WTC11 (cell line): ENCODE results near the gene ZNF112. TPM values are rescaled to one million over a fixed set of nuclear protein-coding genes. Genes with fewer than 3 reads are reported as not detected.

Experiments
- ATAC-seq: fragments of 200-7000 bp; cut with Tn5 transposase; 2 replicates; pipeline ENCODE4 v1.10.0; 2021; ENCODE audit warnings: mild to moderate bottlenecking, moderate library complexity
- CTCF ChIA-PET: fragments of 300-600 bp; sonication (Branson Sonifier 250); formaldehyde crosslinking; loops from one replicate; lab custom pipeline; 2021; ENCODE audit warnings: antibody characterized with exemption; lab: Charles Lee
- POLR2A ChIA-PET: fragments of 350-600 bp; sonication (Branson Sonifier 250); formaldehyde crosslinking; loops from one replicate; lab custom pipeline; 2021; ENCODE audit warnings: antibody characterized with exemption; lab: Charles Lee
- DNase-seq: peaks from one replicate; pipeline ENCODE4 v3.0.0; 2021; ENCODE audit warnings: low spot score
- H3K27ac Mint-ChIP-seq: 2 replicates; pipeline ENCODE4 v1.8.0; 2021; ENCODE audit warnings: mixed read lengths
- H3K27me3 Mint-ChIP-seq: 2 replicates; pipeline ENCODE4 v1.8.0; 2021; ENCODE audit warnings: low read depth, mild to moderate bottlenecking, moderate library complexity, mixed read lengths
- H3K36me3 Mint-ChIP-seq: 2 replicates; pipeline ENCODE4 v1.8.0; 2021; ENCODE audit warnings: mixed read lengths
- H3K4me1 Mint-ChIP-seq: 2 replicates; pipeline ENCODE4 v1.8.0; 2022; ENCODE audit warnings: mixed read lengths
- H3K4me3 Mint-ChIP-seq: 2 replicates; pipeline ENCODE4 v1.8.0; 2021; ENCODE audit warnings: mild to moderate bottlenecking, moderate library complexity, mixed read lengths
- H3K9me3 Mint-ChIP-seq: 2 replicates; pipeline ENCODE4 v1.8.0; 2021; ENCODE audit warnings: mixed read lengths
- AFF4 ChIP-seq: sonication (generic); formaldehyde crosslinking; IDR thresholded peaks from 2 replicates; pipeline ENCODE4 v1.8.1; 2023; ENCODE audit warnings: mild to moderate bottlenecking, missing genetic modification reagents, borderline replicate concordance
- AR ChIP-seq: fragments of 250-450 bp; sonication (Bioruptor Pico); IDR thresholded peaks from 2 replicates; pipeline ENCODE4 v1.9.0; 2021; ENCODE audit warnings: mild to moderate bottlenecking
- CREM ChIP-seq: sonication (generic); formaldehyde crosslinking; IDR thresholded peaks from 2 replicates; pipeline ENCODE4 v1.8.1; 2022; ENCODE audit warnings: mild to moderate bottlenecking, missing genetic modification reagents, moderate library complexity
- GTF2I ChIP-seq: fragments of 250-450 bp; sonication (Bioruptor Pico); conservative IDR thresholded peaks from 2 replicates; pipeline ENCODE4 v1.4.0; 2021; ENCODE audit warnings: mild to moderate bottlenecking
- JAZF1 ChIP-seq: fragments of 250-450 bp; sonication (Bioruptor Pico); IDR thresholded peaks from 2 replicates; pipeline ENCODE4 v1.9.0; 2021; ENCODE audit warnings: moderate library complexity, mild to moderate bottlenecking, inconsistent platforms
- JUN ChIP-seq: sonication (generic); formaldehyde crosslinking; IDR thresholded peaks from 2 replicates; pipeline ENCODE4 v1.8.0; 2023; ENCODE audit warnings: mild to moderate bottlenecking, missing genetic modification reagents
- NR2C2 ChIP-seq: sonication (generic); formaldehyde crosslinking; IDR thresholded peaks from 2 replicates; pipeline ENCODE4 v1.8.0; 2022; ENCODE audit warnings: mild to moderate bottlenecking, missing genetic modification reagents
- SMAD4 ChIP-seq: sonication (generic); formaldehyde crosslinking; IDR thresholded peaks from 2 replicates; pipeline ENCODE4 v1.8.0; 2022; ENCODE audit warnings: mild to moderate bottlenecking, missing genetic modification reagents
- STAT6 ChIP-seq: sonication (generic); formaldehyde crosslinking; conservative IDR thresholded peaks from 2 replicates; pipeline ENCODE4 v1.8.1; 2023; ENCODE audit warnings: mild to moderate bottlenecking, low read depth, missing genetic modification reagents, moderate library complexity
- USF1 ChIP-seq: sonication (generic); formaldehyde crosslinking; IDR thresholded peaks from 2 replicates; pipeline ENCODE4 v1.8.0; 2022; ENCODE audit warnings: mild to moderate bottlenecking, missing genetic modification reagents
- ZNF121 ChIP-seq: sonication (generic); formaldehyde crosslinking; IDR thresholded peaks from 2 replicates; pipeline ENCODE4 v1.8.0; 2023; ENCODE audit warnings: missing genetic modification reagents
- ZNF263 ChIP-seq: sonication (generic); formaldehyde crosslinking; IDR thresholded peaks from 2 replicates; pipeline ENCODE4 v1.8.1; 2022; ENCODE audit warnings: low read depth, mild to moderate bottlenecking, moderate library complexity, missing genetic modification reagents
- ZNF317 ChIP-seq: sonication (generic); formaldehyde crosslinking; IDR thresholded peaks from 2 replicates; pipeline ENCODE4 v1.8.1; 2023; ENCODE audit warnings: low read depth, mild to moderate bottlenecking, moderate library complexity, missing genetic modification reagents, borderline replicate concordance
- ZNF512 ChIP-seq: sonication (generic); formaldehyde crosslinking; IDR thresholded peaks from 2 replicates; pipeline ENCODE4 v1.8.1; 2022; ENCODE audit warnings: missing genetic modification reagents, borderline replicate concordance
- total RNA-seq: library from RNA; stranded (reverse); gene quantifications from 3 replicates; pipeline ENCODE4 v1.2.3, GENCODE V29; 2021

ZNF112 gene
- total RNA-seq, 1 experiment from 2014 or later, result 2.0 TPM

GRCh38 chr19:44374789-44375188, 18.3 kb upstream of the ZNF112 start:
- ChIA-PET CTCF (no interaction called here), POLR2A (no interaction called here)
- Mint-ChIP-seq H3K27me3 (peaks cover 13% of the 10 kb centered on the region), H3K4me1 (no peaks in the 10 kb centered on the region), H3K4me3 (no peak overlapping the region), H3K36me3 (peaks cover 37% of the 10 kb centered on the region), H3K27ac (no peak overlapping the region)
- no peak for ATAC-seq
- no peak for DNase-seq
- TF ChIP-seq ZNF317 (CRISPR knock-in tag), result no peak
- TF ChIP-seq JAZF1 (CRISPR knock-in tag), result no peak
- TF ChIP-seq ZNF121 (CRISPR knock-in tag), result no peak
- no peak for TF ChIP-seq SMAD4 (CRISPR knock-in tag)
- no peak for TF ChIP-seq STAT6 (CRISPR knock-in tag)
- no peak for TF ChIP-seq ZNF263 (CRISPR knock-in tag)
- TF ChIP-seq USF1 (CRISPR knock-in tag), result no peak
- no peak for TF ChIP-seq ZNF512 (CRISPR knock-in tag)
- no peak for TF ChIP-seq NR2C2
- no peak for TF ChIP-seq JUN
- TF ChIP-seq GTF2I (CRISPR knock-in tag), result no peak
- no peak for TF ChIP-seq AR
- no peak for TF ChIP-seq CREM
- TF ChIP-seq, all 79 proteins: peak for 0
- peaks cover 83% of the 10 kb centered on the region for H3K9me3 Mint-ChIP-seq

- Mint-ChIP-seq H3K27me3 (peaks cover 10% of the 10 kb centered on the region), H3K36me3 (peaks cover 29% of the 10 kb centered on the region), H3K4me3 (no peak overlapping the region), H3K4me1 (no peaks in the 10 kb centered on the region), H3K27ac (no peak overlapping the region), H3K9me3 (peaks cover 83% of the 10 kb centered on the region)
- no peak for TF ChIP-seq AFF4 (CRISPR knock-in tag)
- ATAC-seq (no peak), DNase-seq (no peak)
- CTCF ChIA-PET, result no interaction called here
- POLR2A ChIA-PET, result no interaction called here
Measured at GRCh38 chr19:44371815-44372480, 15.5 kb upstream of the ZNF112 start.
